Smooth muscle cell (in vitro differentiated cells): Measurements from ENCODE around the gene TRMT2B. TPM values are rescaled to one million over a fixed set of nuclear protein-coding genes. Genes with fewer than 3 reads are reported as not detected.
"Not testable (repeated sequence)": the region's sequence is repeated elsewhere in the genome, so short reads cannot be mapped to it uniquely, and the experiment has no call there.

Experiments
- DNase-seq: peaks from one replicate; lab custom pipeline; 2025; ENCODE audit not compliant: unreplicated experiment; lab: John Stamatoyannopoulos, UW
- H2AFZ ChIP-seq: fragments of 200-600 bp; sonication (generic); 2 replicates; pipeline ENCODE4 v1.6.0; 2016; ENCODE audit warnings: antibody characterized with exemption, low read depth, mild to moderate bottlenecking
- H3F3A ChIP-seq: fragments of 200-600 bp; sonication (generic); 2 replicates; pipeline ENCODE4 v1.6.0; 2017; ENCODE audit warnings: antibody characterized with exemption, low read depth
- H3K27ac ChIP-seq: fragments of 200-600 bp; sonication (generic); 2 replicates; pipeline ENCODE4 v1.5.1; 2016; ENCODE audit warnings: low read depth, mild to moderate bottlenecking
- H3K27me3 ChIP-seq: fragments of 200-600 bp; sonication (generic); 2 replicates; pipeline ENCODE4 v1.6.1; 2016; ENCODE audit warnings: low read depth, mild to moderate bottlenecking
- H3K36me3 ChIP-seq: fragments of 200-600 bp; sonication (generic); 2 replicates; pipeline ENCODE4 v1.5.1; 2016; ENCODE audit warnings: low read depth
- H3K4me1 ChIP-seq: fragments of 200-600 bp; sonication (generic); 2 replicates; pipeline ENCODE4 v1.5.1; 2016; ENCODE audit warnings: low read depth
- H3K4me2 ChIP-seq: fragments of 200-600 bp; sonication (generic); 2 replicates; pipeline ENCODE4 v1.6.0; 2016; ENCODE audit warnings: mild to moderate bottlenecking
- H3K4me3 ChIP-seq: fragments of 200-600 bp; sonication (generic); 2 replicates; pipeline ENCODE4 v1.5.1; 2016; ENCODE audit warnings: mild to moderate bottlenecking
- H3K79me2 ChIP-seq: fragments of 200-600 bp; sonication (generic); 2 replicates; pipeline ENCODE4 v1.6.0; 2016; ENCODE audit warnings: low read depth, mild to moderate bottlenecking
- H3K9ac ChIP-seq: fragments of 200-600 bp; sonication (generic); 2 replicates; pipeline ENCODE4 v1.6.0; 2016; ENCODE audit warnings: low read depth
- H3K9me3 ChIP-seq: fragments of 200-600 bp; sonication (generic); replicated peaks from 2 replicates; pipeline ENCODE4 v1.5.1; 2016; ENCODE audit warnings: low read depth
- H4K20me1 ChIP-seq: fragments of 200-600 bp; sonication (generic); 2 replicates; pipeline ENCODE4 v1.6.0; 2016; ENCODE audit warnings: low read depth
- WGBS: methylation state at CpG from one replicate; pipeline ENCODE4 v1.1.7; 2016; ENCODE audit warnings: low lambda C conversion rate; 5-methylcytosine and 5-hydroxymethylcytosine counted together
- polyA plus RNA-seq: library from polyadenylated mRNA; unstranded; fragments of >200 nt; fragmentation: Nextera tagmentation; extraction: Ambion mirVana; gene quantifications from 2 replicates; pipeline ENCODE4 v1.2.1, GENCODE V29; 2016
- total RNA-seq: library from RNA; depleted of rRNA; stranded (reverse); fragments of >200 nt; gene quantifications from 2 replicates; pipeline ENCODE4 v1.2.3, GENCODE V29; 2014
- TF ChIP-seq, protein P1 (sequence below): fragments of 200-600 bp; sonication (generic); IDR thresholded peaks from 2 replicates; pipeline ENCODE4 v1.5.1; 2017; ENCODE audit warnings: borderline replicate concordance, mild to moderate bottlenecking, antibody characterized with exemption; ENCODE audit not compliant: insufficient read depth, poor library complexity, severe bottlenecking

Gene TRMT2B
- total and polyA plus RNA-seq, 2 experiments from 2014 or later: 3.0 to 3.4 TPM

DNA sequence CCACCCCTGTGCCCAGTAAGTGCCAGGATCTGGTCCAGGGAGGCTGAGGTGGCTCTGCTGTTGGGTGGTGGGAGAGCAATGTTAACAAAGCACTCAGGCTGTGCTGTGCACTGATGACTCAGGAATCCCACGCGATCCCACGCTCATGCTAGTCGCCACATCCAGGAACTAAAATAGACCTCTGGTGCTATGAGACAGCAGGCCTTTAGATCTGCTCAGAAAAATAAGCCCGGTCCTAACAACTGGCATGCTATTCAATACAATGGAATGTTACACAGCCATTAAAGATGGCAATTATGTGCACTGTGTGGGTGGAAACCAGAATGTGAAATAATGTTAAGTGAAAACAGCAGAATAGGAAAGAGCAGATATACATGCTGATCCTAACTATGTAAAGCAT lies 56.4 kb downstream of the TRMT2B start:
- Histone ChIP-seq H3K4me1 (no peaks in the 10 kb centered on the region), H3F3A (no peaks in the 10 kb centered on the region), H3K4me3 (no peak overlapping the region), H3K27ac (peak overlapping the region; percentile 77), H3K9ac (no peak overlapping the region), H3K36me3 (no peaks in the 10 kb centered on the region), H2AFZ (no peak overlapping the region), H3K79me2 (no peaks in the 10 kb centered on the region), H4K20me1 (no peaks in the 10 kb centered on the region), H3K27me3 (no peaks in the 10 kb centered on the region), H3K9me3 (peaks cover 4% of the 10 kb centered on the region), H3K4me2 (no peak overlapping the region)
- 43% methylated on average over 5 of the region's 5 CpGs for WGBS
- no peak for DNase-seq
- TF ChIP-seq, protein P1, sequence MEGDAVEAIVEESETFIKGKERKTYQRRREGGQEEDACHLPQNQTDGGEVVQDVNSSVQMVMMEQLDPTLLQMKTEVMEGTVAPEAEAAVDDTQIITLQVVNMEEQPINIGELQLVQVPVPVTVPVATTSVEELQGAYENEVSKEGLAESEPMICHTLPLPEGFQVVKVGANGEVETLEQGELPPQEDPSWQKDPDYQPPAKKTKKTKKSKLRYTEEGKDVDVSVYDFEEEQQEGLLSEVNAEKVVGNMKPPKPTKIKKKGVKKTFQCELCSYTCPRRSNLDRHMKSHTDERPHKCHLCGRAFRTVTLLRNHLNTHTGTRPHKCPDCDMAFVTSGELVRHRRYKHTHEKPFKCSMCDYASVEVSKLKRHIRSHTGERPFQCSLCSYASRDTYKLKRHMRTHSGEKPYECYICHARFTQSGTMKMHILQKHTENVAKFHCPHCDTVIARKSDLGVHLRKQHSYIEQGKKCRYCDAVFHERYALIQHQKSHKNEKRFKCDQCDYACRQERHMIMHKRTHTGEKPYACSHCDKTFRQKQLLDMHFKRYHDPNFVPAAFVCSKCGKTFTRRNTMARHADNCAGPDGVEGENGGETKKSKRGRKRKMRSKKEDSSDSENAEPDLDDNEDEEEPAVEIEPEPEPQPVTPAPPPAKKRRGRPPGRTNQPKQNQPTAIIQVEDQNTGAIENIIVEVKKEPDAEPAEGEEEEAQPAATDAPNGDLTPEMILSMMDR: no peak

DNA sequence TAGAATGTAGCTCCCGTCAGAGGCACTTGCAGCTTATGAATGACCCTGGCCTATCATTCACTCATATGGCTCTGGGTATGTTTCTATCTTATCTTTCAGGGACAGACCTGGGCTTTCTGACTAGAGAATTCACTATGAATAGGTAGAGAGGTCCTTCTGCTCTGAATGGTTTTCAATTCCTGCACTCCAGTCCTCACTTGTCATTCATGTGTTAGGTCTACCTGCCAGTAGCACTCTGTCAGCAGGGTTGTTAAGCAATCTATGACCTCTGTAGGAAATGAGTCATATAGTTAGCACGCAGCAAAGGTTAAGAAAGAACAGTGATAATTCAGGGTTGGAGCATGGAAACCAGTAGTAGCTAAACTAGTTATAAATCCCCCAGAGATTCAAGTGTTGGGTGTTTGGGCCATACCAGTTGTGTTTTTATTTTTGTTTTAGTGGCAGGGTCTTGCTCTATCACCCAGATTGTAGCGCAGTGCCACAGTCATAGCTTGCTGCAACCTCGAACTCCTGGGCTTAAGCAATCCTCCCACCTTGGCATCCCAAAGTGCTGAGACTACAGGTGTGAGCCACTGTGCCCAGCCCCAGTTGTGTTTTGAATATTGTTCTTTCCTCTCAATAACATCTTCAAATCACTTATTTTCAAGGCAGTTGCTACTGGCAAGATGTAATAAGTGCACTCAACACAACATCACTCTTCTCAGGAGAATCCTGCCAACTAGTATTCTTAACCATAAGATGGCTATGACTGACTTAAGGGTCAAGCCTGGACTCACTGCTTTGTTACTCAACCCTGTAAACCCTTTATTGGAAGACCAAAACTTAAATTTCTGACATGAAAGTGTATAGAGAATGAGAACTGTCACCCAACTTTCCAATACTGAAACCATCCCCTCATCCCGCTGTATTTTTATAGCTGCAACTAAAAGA lies 57.3 kb downstream of the TRMT2B start:
- no peaks in the 10 kb centered on the region for H3F3A ChIP-seq
- no peak overlapping the region for H3K4me2 ChIP-seq
- no peaks in the 10 kb centered on the region for H3K4me1 ChIP-seq
- peaks cover 4% of the 10 kb centered on the region for H3K9me3 ChIP-seq
- no peak overlapping the region for H2AFZ ChIP-seq
- H3K79me2 ChIP-seq: no peaks in the 10 kb centered on the region
- no peak overlapping the region for H3K4me3 ChIP-seq
- H3K27ac ChIP-seq: peak overlapping the region; percentile 77
- no peaks in the 10 kb centered on the region for H4K20me1 ChIP-seq
- H3K9ac ChIP-seq: no peak overlapping the region
- no peak for DNase-seq
- TF ChIP-seq, protein P1: no peak
- no peaks in the 10 kb centered on the region for H3K36me3 ChIP-seq
- no peaks in the 10 kb centered on the region for H3K27me3 ChIP-seq
- WGBS: 73% methylated on average over 5 of the region's 5 CpGs

DNA sequence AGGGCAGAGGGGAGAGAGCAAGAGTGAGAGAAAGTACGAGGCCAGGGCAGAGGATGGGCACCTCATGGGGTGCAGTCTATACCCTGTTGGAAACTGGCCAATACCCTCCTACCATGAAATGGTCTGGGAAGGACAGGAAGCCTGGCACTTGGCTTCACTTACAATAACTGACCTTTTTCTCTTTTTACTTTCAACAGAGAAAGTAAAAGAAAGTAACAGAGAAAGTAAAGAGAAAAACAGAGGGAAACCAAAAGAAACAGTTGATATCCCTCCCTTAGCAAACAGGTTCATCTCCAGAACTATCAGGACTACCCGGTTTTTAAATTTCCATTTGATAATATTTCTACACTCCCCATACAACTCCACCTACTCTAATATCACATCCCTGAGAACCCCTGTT lies 61.8 kb downstream of the TRMT2B start:
- Histone ChIP-seq H3K4me3 (no peak overlapping the region), H3K27ac (no peak overlapping the region), H3K27me3 (no peaks in the 10 kb centered on the region), H3K9me3 (no peaks in the 10 kb centered on the region), H3K9ac (no peak overlapping the region), H3K79me2 (no peaks in the 10 kb centered on the region), H4K20me1 (no peaks in the 10 kb centered on the region), H2AFZ (no peak overlapping the region), H3K36me3 (no peaks in the 10 kb centered on the region), H3K4me1 (no peaks in the 10 kb centered on the region), H3K4me2 (no peak overlapping the region), H3F3A (no peaks in the 10 kb centered on the region)
- DNase-seq: no peak
- TF ChIP-seq, protein P1: no peak
- WGBS: 76% methylated on average over 2 of the region's 2 CpGs

DNA sequence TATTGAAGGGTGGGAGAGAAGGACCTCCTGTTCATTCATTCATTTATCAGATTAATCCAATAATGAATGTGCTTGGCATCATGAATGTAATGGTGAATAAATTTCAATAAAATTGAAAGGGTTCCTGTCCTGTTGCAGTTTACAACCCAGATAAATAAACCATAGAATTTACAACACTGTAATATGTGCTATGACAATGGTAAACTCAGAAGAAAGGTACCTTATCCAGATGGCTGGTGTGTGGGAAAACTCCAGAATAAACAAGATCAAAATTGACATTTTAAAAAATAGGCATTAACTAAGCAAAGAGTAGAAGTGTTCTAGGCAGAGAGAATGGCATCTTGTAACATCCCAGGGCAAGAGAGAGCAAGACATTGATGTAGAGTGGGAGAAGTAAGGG lies 67.1 kb downstream of the TRMT2B start:
- TF ChIP-seq, protein P1: no peak
- H3K4me2 ChIP-seq: no peak overlapping the region
- H3K27me3 ChIP-seq: no peaks in the 10 kb centered on the region
- no peak overlapping the region for H3K9ac ChIP-seq
- H3K36me3 ChIP-seq: no peaks in the 10 kb centered on the region
- H4K20me1 ChIP-seq: no peaks in the 10 kb centered on the region
- no peaks in the 10 kb centered on the region for H3F3A ChIP-seq
- no peaks in the 10 kb centered on the region for H3K4me1 ChIP-seq
- H2AFZ ChIP-seq: no peak overlapping the region
- no peak overlapping the region for H3K4me3 ChIP-seq
- H3K79me2 ChIP-seq: no peaks in the 10 kb centered on the region
- no peak overlapping the region for H3K27ac ChIP-seq
- no peak for DNase-seq
- H3K9me3 ChIP-seq: no peaks in the 10 kb centered on the region

DNA sequence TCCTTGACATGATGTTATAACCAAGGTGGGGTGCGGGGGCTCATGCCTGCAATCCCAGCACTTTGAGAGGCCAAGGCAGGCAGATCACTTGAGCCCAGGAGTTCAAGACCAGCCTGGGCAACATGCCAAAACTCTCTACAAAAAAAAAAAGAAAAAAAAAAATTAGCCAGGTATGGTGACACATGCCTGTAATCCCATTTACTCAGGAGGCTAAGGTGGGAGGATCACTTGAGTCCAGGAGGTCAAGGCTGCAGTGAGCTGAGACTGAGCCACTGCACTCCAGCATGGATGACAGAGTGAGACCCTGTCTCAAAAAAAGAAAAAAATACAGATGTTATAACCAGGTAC lies 70.4 kb downstream of the TRMT2B start:
- not testable (repeated sequence) for H3K27me3 ChIP-seq

More for the DNA sequence above, 70.4 kb downstream of the TRMT2B start:
- H3K4me2 ChIP-seq, H2AFZ ChIP-seq, H3K79me2 ChIP-seq, H3K27ac ChIP-seq, H3K9me3 ChIP-seq, H3F3A ChIP-seq, DNase-seq, H3K4me1 ChIP-seq, H4K20me1 ChIP-seq, H3K4me3 ChIP-seq, H3K9ac ChIP-seq, H3K36me3 ChIP-seq: not testable (repeated sequence)
- 93% methylated on average over 1 of the region's 1 CpG for WGBS
